ENCODE measurements around the gene CIC. TPM values are rescaled to one million over a fixed set of nuclear protein-coding genes. Genes with fewer than 3 reads are reported as not detected.
A peak's percentile ranks its signal among the peaks of the same experiment; 100 is the strongest.

Gene CIC
- total RNA-seq, 1 donor from 2014 or later = 96.5 TPM

DNA sequence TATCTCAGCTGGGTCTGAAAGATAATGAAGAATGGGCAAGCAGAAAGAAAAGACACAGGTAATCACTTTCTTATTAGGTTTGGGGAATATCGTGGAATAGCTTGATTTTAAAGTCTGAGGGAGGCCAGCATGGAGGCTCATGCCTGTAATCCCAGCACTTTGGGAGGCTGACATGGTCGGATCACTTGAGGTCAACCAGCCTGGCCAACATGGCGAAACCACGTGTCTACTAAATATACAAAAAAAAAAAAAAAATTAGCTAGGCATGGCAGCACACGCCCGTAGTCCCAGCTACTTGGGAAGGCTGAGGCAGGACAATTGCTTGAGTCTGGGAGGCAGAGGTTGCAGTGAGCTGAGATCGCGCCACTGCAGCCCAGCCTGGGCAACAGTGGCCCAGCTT, 34.8 kb downstream of the CIC start:
- POLR2A ChIA-PET = interaction anchor here (0.6 to 1.5 kb wide), 7 partner anchors 17 to 189 kb away, joined by 3 to 7 read pairs (median 4); no protein-coding TSS in a partner anchor
- ATAC-seq (ENCODE audit: low read depth) (no peak), DNase-seq (no peak)
- no peak overlapping the region for H3K27ac Mint-ChIP-seq
- H3K4me1 Mint-ChIP-seq = peaks cover 25% of the 10 kb centered on the region
- H3K36me3 Mint-ChIP-seq (ENCODE audit: low read depth) = peaks cover 2% of the 10 kb centered on the region
- intact Hi-C loops (cut with micrococcal nuclease) = no loop called here
- TF ChIP-seq, protein P1, sequence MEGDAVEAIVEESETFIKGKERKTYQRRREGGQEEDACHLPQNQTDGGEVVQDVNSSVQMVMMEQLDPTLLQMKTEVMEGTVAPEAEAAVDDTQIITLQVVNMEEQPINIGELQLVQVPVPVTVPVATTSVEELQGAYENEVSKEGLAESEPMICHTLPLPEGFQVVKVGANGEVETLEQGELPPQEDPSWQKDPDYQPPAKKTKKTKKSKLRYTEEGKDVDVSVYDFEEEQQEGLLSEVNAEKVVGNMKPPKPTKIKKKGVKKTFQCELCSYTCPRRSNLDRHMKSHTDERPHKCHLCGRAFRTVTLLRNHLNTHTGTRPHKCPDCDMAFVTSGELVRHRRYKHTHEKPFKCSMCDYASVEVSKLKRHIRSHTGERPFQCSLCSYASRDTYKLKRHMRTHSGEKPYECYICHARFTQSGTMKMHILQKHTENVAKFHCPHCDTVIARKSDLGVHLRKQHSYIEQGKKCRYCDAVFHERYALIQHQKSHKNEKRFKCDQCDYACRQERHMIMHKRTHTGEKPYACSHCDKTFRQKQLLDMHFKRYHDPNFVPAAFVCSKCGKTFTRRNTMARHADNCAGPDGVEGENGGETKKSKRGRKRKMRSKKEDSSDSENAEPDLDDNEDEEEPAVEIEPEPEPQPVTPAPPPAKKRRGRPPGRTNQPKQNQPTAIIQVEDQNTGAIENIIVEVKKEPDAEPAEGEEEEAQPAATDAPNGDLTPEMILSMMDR (IDR thresholded peaks at IDR 0.05) = no peak
- no peak overlapping the region for H3K4me3 Mint-ChIP-seq
- CTCF ChIA-PET = interaction anchor here (0.9 to 1.0 kb wide), 2 partner anchors 19 to 195 kb away, joined by 3 read pairs; no protein-coding TSS in a partner anchor
- H3K27me3 Mint-ChIP-seq = no peaks in the 10 kb centered on the region
- no peaks in the 10 kb centered on the region for H3K9me3 Mint-ChIP-seq

DNA sequence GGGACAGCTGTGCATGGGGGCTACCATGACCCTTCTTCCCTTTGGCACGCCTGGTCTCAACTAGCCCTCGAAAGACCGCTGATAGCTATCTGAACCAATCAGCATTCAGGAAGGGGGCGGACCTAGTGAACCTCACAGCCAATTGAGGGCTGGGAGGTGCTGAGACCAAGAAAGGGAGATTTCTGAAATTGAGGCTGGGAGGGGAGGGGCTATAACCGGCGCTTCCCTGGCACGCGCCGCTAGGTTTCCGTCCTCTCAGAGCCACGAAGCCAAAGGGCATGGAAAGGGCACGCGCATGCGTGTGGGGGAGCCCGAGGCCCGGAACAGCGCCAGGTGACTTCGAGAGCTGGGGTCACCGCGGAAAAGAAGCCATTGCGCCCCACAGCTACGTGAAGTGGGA, 37.6 kb downstream of the CIC start:
- no peak for DNase-seq
- Mint-ChIP-seq H3K4me1 (peaks cover 20% of the 10 kb centered on the region), H3K4me3 (no peak overlapping the region), H3K9me3 (no peaks in the 10 kb centered on the region), H3K27ac (no peak overlapping the region), H3K27me3 (peaks cover 2% of the 10 kb centered on the region), H3K36me3 (ENCODE audit: low read depth) (no peaks in the 10 kb centered on the region)
- TF ChIP-seq, protein P1 (IDR thresholded peaks at IDR 0.05) = no peak
- intact Hi-C loops (cut with micrococcal nuclease) = no loop called here
- no peak for ATAC-seq (ENCODE audit: low read depth)
- ChIA-PET POLR2A (no interaction called here), CTCF (no interaction called here)

DNA sequence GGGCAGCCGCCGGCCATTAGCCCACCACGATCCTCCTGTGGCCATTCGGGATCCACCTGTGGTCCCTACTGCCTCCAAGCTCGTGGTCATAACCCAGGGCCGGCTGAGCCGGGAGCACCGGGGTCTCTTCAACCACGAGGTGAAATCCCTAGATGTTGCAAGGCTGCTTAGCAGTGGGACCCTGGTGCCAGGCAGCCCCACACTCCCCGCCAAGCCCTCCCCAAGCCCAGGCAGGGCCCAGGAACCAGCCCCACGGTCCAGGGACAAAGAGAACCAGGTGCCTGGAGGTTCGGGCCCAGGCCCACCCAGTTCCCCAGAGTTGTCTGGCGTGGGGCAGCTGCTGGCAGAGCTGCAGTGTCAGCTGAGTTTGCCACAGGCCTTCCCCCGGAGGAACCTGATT, 40.6 kb downstream of the CIC start:
- no peaks in the 10 kb centered on the region for H3K36me3 Mint-ChIP-seq (ENCODE audit: low read depth)
- ChIA-PET POLR2A (no interaction called here), CTCF (no interaction called here)
- TF ChIP-seq, protein P1 (IDR thresholded peaks at IDR 0.05) = no peak
- no peak overlapping the region for H3K27ac Mint-ChIP-seq
- no peak for ATAC-seq (ENCODE audit: low read depth)
- no peaks in the 10 kb centered on the region for H3K9me3 Mint-ChIP-seq
- DNase-seq = no peak
- H3K4me3 Mint-ChIP-seq = no peak overlapping the region
- H3K4me1 Mint-ChIP-seq = peaks cover 12% of the 10 kb centered on the region
- intact Hi-C loops (cut with micrococcal nuclease) = no loop called here
- H3K27me3 Mint-ChIP-seq = peaks cover 24% of the 10 kb centered on the region

DNA sequence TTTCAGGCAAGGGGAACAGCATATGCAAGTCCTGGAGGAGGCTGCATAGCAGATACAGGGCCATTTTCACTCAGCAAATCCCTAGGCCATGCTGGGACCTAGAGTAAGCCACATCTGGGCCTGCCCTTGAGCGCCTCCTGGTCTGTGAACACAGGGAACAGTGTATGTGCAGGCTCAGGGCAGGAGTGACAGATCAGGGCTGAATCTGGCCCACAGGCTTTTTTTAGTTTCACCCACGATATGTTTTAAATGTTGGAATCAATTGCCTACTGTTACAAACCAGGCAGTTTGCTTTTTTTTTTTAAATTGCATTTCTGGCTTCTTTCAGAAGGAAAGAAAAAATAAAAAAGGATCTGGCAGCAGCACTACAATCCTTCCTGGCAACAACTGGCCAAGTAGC, 42.6 kb downstream of the CIC start:
- Mint-ChIP-seq H3K27ac (no peak overlapping the region), H3K4me1 (peaks cover 14% of the 10 kb centered on the region), H3K9me3 (no peaks in the 10 kb centered on the region), H3K27me3 (peaks cover 28% of the 10 kb centered on the region), H3K36me3 (ENCODE audit: low read depth) (no peaks in the 10 kb centered on the region), H3K4me3 (no peak overlapping the region)
- POLR2A ChIA-PET = no interaction called here
- CTCF ChIA-PET = no interaction called here
- DNase-seq (no peak), ATAC-seq (ENCODE audit: low read depth) (no peak)
- TF ChIP-seq, protein P1 (IDR thresholded peaks at IDR 0.05) = no peak
- intact Hi-C loops (cut with micrococcal nuclease) = no loop called here

DNA sequence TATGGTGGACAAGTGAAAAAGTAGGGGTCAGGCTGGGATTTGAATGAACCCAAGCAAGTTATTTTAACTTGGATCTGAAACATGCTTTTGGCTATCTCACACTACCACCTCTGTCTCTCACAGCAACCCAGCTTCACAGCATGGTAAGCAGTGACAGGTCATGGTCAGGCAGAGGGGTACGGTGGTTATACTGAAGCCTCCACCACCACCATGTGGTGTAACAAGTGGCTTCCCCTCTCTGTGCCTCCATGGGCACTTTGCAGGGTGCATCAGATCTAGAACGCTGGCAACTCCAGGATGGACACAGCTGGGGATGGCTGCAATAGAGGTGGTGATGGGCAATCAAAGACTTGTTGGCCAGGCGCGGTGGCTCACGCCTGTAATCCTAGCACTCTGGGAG, 43.3 kb downstream of the CIC start:
- ATAC-seq (ENCODE audit: low read depth) = no peak
- POLR2A ChIA-PET = no interaction called here
- TF ChIP-seq, protein P1 (IDR thresholded peaks at IDR 0.05) = no peak
- DNase-seq = no peak
- Mint-ChIP-seq H3K9me3 (no peaks in the 10 kb centered on the region), H3K36me3 (ENCODE audit: low read depth) (no peaks in the 10 kb centered on the region), H3K4me1 (peaks cover 19% of the 10 kb centered on the region), H3K27me3 (peaks cover 28% of the 10 kb centered on the region), H3K4me3 (peak overlapping the region; percentile 68), H3K27ac (no peak overlapping the region)
- CTCF ChIA-PET = no interaction called here
- intact Hi-C loops (cut with micrococcal nuclease) = no loop called here

All from activated B cell treated with CpG ODN at 0.5 μM for 24 hours (primary cell).